HEK293 (cell line): Measurements from ENCODE around the gene ITGA2.

Source experiments
- TF ChIP-seq, protein P1 (sequence below): fragments of 450-650 bp; formaldehyde crosslinking; IDR thresholded peaks from 2 replicates; pipeline ENCODE4 v1.5.1; 2016; ENCODE audit warnings: missing biosample characterization, missing genetic modification characterization
- TF ChIP-seq, protein P2 (sequence below): fragments of 450-650 bp; formaldehyde crosslinking; IDR thresholded peaks from 2 replicates; pipeline ENCODE4 v1.5.1; 2016; ENCODE audit warnings: missing biosample characterization, missing genetic modification characterization

DNA sequence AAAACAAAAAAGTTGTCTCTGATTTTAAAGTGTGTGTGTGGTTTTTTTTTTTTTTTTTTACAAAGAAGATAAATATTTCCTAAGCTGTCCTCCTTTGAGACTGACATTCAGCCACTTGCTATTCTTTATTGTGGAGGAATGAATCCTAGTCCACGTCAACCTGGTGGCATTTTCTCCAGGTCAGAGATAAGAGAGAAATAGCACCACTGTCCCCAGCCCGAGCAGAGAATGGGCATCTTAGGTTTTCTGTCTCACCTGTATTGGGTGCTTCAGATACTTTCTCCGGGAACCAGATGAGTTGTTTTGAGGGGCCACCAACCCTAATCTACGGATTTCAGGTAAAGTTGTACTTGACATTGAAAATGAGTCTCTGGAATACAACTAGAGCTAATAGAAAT is 1.4 kb downstream of the ITGA2 start:
- TF ChIP-seq, protein P1, sequence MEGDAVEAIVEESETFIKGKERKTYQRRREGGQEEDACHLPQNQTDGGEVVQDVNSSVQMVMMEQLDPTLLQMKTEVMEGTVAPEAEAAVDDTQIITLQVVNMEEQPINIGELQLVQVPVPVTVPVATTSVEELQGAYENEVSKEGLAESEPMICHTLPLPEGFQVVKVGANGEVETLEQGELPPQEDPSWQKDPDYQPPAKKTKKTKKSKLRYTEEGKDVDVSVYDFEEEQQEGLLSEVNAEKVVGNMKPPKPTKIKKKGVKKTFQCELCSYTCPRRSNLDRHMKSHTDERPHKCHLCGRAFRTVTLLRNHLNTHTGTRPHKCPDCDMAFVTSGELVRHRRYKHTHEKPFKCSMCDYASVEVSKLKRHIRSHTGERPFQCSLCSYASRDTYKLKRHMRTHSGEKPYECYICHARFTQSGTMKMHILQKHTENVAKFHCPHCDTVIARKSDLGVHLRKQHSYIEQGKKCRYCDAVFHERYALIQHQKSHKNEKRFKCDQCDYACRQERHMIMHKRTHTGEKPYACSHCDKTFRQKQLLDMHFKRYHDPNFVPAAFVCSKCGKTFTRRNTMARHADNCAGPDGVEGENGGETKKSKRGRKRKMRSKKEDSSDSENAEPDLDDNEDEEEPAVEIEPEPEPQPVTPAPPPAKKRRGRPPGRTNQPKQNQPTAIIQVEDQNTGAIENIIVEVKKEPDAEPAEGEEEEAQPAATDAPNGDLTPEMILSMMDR (tag by site-specific recombination) = no peak
- TF ChIP-seq, protein P2, sequence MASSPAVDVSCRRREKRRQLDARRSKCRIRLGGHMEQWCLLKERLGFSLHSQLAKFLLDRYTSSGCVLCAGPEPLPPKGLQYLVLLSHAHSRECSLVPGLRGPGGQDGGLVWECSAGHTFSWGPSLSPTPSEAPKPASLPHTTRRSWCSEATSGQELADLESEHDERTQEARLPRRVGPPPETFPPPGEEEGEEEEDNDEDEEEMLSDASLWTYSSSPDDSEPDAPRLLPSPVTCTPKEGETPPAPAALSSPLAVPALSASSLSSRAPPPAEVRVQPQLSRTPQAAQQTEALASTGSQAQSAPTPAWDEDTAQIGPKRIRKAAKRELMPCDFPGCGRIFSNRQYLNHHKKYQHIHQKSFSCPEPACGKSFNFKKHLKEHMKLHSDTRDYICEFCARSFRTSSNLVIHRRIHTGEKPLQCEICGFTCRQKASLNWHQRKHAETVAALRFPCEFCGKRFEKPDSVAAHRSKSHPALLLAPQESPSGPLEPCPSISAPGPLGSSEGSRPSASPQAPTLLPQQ (tag by site-specific recombination) = no peak
